SK-N-MC (cell line): Measurements from ENCODE around the gene CDC42EP1.
"Not testable (repeated sequence)": the region's sequence is repeated elsewhere in the genome, so short reads cannot be mapped to it uniquely, and the experiment has no call there.

ENCODE experiments used
- DNase-seq: peaks from one replicate; pipeline ENCODE4 v3.0.0-alpha.2; 2011; ENCODE audit warnings: low read depth, low spot score
- H3K27ac ChIP-seq: fragments of 200-600 bp; sonication (generic); 2 replicates; pipeline ENCODE4 v1.5.1; 2016; ENCODE audit warnings: mixed run types
- H3K36me3 ChIP-seq: fragments of 200-600 bp; sonication (generic); 2 replicates; pipeline ENCODE4 v1.6.1; 2017; ENCODE audit warnings: antibody characterized with exemption, low read length, mixed read lengths; ENCODE audit not compliant: insufficient read depth
- H3K4me3 ChIP-seq: fragments of 200-600 bp; sonication (generic); 2 replicates; pipeline ENCODE4 v1.5.1; 2016
- H3K9ac ChIP-seq: fragments of 200-600 bp; sonication (generic); 2 replicates; pipeline ENCODE4 v1.8.0; 2017; ENCODE audit warnings: mixed run types, mixed read lengths; ENCODE audit not compliant: insufficient read length
- H3K9me3 ChIP-seq: fragments of 200-600 bp; sonication (generic); 2 replicates; pipeline ENCODE4 v1.6.1; 2017; ENCODE audit warnings: low read depth, mild to moderate bottlenecking, antibody characterized with exemption, low read length, moderate library complexity, mixed read lengths
- EZH2 ChIP-seq: fragments of 200-600 bp; sonication (generic); IDR thresholded peaks from one replicate; pipeline ENCODE4 v1.6.1; 2017; ENCODE audit warnings: antibody characterized with exemption
- FOXP2 ChIP-seq: optimal IDR thresholded peaks from 2 replicates; pipeline ENCODE3; 2011; ENCODE audit warnings: mild to moderate bottlenecking, moderate library complexity; ENCODE audit not compliant: insufficient read depth; ENCODE audit errors: extremely low read length, control extremely low read depth
- POLR2AphosphoS5 ChIP-seq: IDR thresholded peaks from 2 replicates; pipeline ENCODE4 v1.6.1; 2012; ENCODE audit warnings: mild to moderate bottlenecking, low read depth, low read length, borderline replicate concordance

CDC42EP1 gene

GRCh38 chr22:37519268-37520195 is 40.7 kb upstream of the CDC42EP1 start, which contains the start of gene CARD10:
CARD10 (minus strand) TSS chr22:37519415; CDS start chr22:37519200, 215 bp downstream.
- no peaks in the 10 kb centered on the region for H3K9me3 ChIP-seq
- TF ChIP-seq POLR2AphosphoS5 (no peak), EZH2 (no peak), FOXP2 (no peak)
- DNase-seq, result no peak
- H3K36me3 ChIP-seq, result no peaks in the 10 kb centered on the region
- H3K4me3 ChIP-seq, result no peak within 1 kb of the TSS
- no peak within 1 kb of the TSS for H3K9ac ChIP-seq
- H3K27ac ChIP-seq, result no peak within 1 kb of the TSS

- H3K36me3 ChIP-seq, result no peaks in the 10 kb centered on the region
- no peak overlapping the region for H3K27ac ChIP-seq
- TF ChIP-seq POLR2AphosphoS5, result no peak
- no peak for TF ChIP-seq FOXP2
- TF ChIP-seq EZH2, result no peak
- DNase-seq, result no peak
- no peaks in the 10 kb centered on the region for H3K9me3 ChIP-seq
- H3K4me3 ChIP-seq, result no peak overlapping the region
- no peak overlapping the region for H3K9ac ChIP-seq
These were observed 39.5 kb upstream of the CDC42EP1 start for GRCh38 chr22:37520776-37521191.

GRCh38 chr22:37521236-37521739 is 39.0 kb upstream of the CDC42EP1 start:
- no peaks in the 10 kb centered on the region for H3K9me3 ChIP-seq
- no peaks in the 10 kb centered on the region for H3K36me3 ChIP-seq
- no peak for DNase-seq
- TF ChIP-seq FOXP2 (no peak), EZH2 (no peak), POLR2AphosphoS5 (no peak)
- H3K27ac ChIP-seq, result no peak overlapping the region
- no peak overlapping the region for H3K4me3 ChIP-seq
- H3K9ac ChIP-seq, result no peak overlapping the region

- TF ChIP-seq EZH2 (no peak), FOXP2 (no peak), POLR2AphosphoS5 (no peak)
- Histone ChIP-seq H3K9ac (no peak overlapping the region), H3K27ac (no peak overlapping the region)
These were observed 37.8 kb upstream of the CDC42EP1 start for GRCh38 chr22:37522482-37522881.

GRCh38 chr22:37525073-37525745 is 35.1 kb upstream of the CDC42EP1 start:
- TF ChIP-seq POLR2AphosphoS5, result no peak
- no peak for TF ChIP-seq FOXP2
- TF ChIP-seq EZH2, result no peak
- no peaks in the 10 kb centered on the region for H3K36me3 ChIP-seq
- no peak overlapping the region for H3K4me3 ChIP-seq
- no peak overlapping the region for H3K9ac ChIP-seq
- DNase-seq, result no peak
- no peaks in the 10 kb centered on the region for H3K9me3 ChIP-seq
- no peak overlapping the region for H3K27ac ChIP-seq

More at GRCh38 chr22:37522482-37522881, 37.8 kb upstream of the CDC42EP1 start:
- Histone ChIP-seq H3K4me3 (no peak overlapping the region), H3K9me3 (no peaks in the 10 kb centered on the region), H3K36me3 (no peaks in the 10 kb centered on the region)
- DNase-seq, result no peak

GRCh38 chr22:37525746-37526350 is 34.4 kb upstream of the CDC42EP1 start:
- H3K27ac ChIP-seq, result no peak overlapping the region
- no peaks in the 10 kb centered on the region for H3K36me3 ChIP-seq
- H3K9ac ChIP-seq, result no peak overlapping the region
- no peaks in the 10 kb centered on the region for H3K9me3 ChIP-seq
- TF ChIP-seq EZH2 (no peak), POLR2AphosphoS5 (no peak), FOXP2 (no peak)
- no peak overlapping the region for H3K4me3 ChIP-seq
- DNase-seq, result no peak

GRCh38 chr22:37526376-37526775 is 33.9 kb upstream of the CDC42EP1 start:
- Histone ChIP-seq H3K9me3 (no peaks in the 10 kb centered on the region), H3K27ac (no peak overlapping the region), H3K9ac (no peak overlapping the region), H3K4me3 (no peak overlapping the region), H3K36me3 (no peaks in the 10 kb centered on the region)
- no peak for DNase-seq
- TF ChIP-seq EZH2 (no peak), POLR2AphosphoS5 (no peak), FOXP2 (no peak)

- H3K36me3 ChIP-seq, H3K9ac ChIP-seq, H3K27ac ChIP-seq, DNase-seq, H3K9me3 ChIP-seq, H3K4me3 ChIP-seq: not testable (repeated sequence)
These were observed 33.1 kb upstream of the CDC42EP1 start for GRCh38 chr22:37527081-37527752.

- DNase-seq, H3K4me3 ChIP-seq, H3K27ac ChIP-seq: not testable (repeated sequence)
These were observed 32.3 kb upstream of the CDC42EP1 start for GRCh38 chr22:37527952-37528351.

More at GRCh38 chr22:37527952-37528351, 32.3 kb upstream of the CDC42EP1 start:
- not testable (repeated sequence) for H3K36me3 ChIP-seq, H3K9me3 ChIP-seq, H3K9ac ChIP-seq
